Left renal cortex interstitium (tissue), 4 donors: ENCODE measurements around the gene SYNDIG1. TPM values are rescaled to one million over a fixed set of nuclear protein-coding genes. Genes with fewer than 3 reads are reported as not detected.

Experiments used
- DNase-seq, 4 donors: peaks; one replicate each; pipeline ENCODE4 v3.0.0-alpha.2; 2013; ENCODE audit warnings: low read depth in 4 of 4, low spot score in 2 of 4, missing footprints in 1 of 4
- polyA plus RNA-seq, 4 donors: library from polyadenylated mRNA; unstranded; fragments of 120-200 nt; gene quantifications; one replicate each; pipeline ENCODE4 v1.2.1, GENCODE V29; 2013; ENCODE audit not compliant: insufficient read length in 4 of 4

SYNDIG1 gene
- polyA plus RNA-seq, 4 donors: 7.8 to 9.9 (median 8.9) TPM

DNA sequence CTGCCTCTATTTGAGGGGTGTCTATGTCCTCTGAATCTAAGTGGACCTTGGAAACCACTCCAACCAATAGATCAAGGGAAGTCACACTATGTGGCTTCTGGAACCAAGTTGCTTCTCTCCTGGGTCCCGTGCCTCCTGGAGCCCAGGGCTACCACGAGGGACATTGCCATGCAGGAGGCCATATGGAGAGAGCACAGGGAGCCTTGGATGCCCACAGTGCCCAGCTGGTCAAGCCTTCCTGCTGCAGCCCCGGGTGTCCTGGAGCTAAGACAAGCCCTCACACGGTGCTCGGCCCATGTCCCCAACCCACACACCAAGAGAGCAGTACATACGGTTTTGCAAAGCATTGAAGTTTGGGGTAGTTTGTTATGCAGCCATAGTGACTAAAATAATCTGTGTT is 231.6 kb downstream of the SYNDIG1 start:
- no peak for DNase-seq

DNA sequence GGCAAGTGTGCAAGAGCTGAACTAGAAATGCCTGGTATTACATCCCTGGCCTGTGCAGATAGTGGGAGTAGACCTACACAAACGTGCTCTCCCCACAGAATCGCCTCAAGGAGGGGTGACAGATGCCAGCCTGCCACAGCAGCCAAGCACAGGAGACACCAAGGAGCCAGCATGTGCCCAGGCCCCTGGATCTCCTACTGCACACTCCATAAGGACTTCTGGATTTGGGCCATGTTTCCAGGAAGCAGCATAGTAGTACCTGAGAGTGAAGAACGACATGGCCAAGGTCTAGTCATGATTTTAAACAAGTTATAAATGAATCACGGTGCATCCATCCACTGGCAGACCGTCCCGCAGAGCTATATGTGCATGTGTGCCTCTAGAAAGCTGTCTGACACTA is 232.2 kb downstream of the SYNDIG1 start:
- DNase-seq: no peak

- no peak for DNase-seq
Observed at GRCh38 chr20:24702501-24703283, 233.3 kb downstream of the SYNDIG1 start.

DNA sequence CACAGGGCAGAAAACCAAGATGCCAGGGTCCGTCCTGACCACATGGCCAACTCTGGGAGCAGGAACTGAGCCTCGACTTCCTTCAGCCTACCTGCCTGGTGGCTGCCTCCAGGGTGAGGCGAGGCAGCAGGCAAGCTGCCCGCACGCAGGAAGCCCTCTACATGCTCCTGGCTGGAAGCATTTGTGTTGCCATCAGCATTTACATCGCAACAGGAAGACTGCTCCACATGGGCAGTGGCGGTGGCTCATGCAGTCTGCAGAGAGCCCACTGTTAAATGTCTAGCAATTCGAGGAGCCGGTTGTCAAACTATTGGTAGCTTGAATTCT is 233.8 kb downstream of the SYNDIG1 start:
- no peak for DNase-seq

DNA sequence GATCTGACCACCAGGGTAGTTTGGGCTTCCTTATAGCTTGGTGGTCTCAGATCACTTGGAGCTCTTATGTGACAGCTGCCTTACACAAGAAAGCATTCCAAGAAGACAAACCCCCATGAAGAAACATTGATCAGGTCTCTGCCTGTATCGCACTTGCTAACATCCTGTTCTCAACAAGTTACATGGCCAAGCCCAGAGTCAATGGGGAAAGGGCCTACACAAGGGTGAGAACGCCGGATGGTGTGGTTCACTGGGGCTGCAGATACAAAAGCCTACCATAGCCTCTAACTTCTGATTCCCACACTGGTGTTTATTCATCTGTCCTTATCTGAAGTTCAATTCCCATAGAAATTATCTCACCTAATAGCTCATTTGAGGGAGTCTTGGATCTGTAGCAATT is 235.5 kb downstream of the SYNDIG1 start:
- DNase-seq: no peak

- DNase-seq: no peak
Observed at GRCh38 chr20:24705486-24705885, 236.1 kb downstream of the SYNDIG1 start.

DNA sequence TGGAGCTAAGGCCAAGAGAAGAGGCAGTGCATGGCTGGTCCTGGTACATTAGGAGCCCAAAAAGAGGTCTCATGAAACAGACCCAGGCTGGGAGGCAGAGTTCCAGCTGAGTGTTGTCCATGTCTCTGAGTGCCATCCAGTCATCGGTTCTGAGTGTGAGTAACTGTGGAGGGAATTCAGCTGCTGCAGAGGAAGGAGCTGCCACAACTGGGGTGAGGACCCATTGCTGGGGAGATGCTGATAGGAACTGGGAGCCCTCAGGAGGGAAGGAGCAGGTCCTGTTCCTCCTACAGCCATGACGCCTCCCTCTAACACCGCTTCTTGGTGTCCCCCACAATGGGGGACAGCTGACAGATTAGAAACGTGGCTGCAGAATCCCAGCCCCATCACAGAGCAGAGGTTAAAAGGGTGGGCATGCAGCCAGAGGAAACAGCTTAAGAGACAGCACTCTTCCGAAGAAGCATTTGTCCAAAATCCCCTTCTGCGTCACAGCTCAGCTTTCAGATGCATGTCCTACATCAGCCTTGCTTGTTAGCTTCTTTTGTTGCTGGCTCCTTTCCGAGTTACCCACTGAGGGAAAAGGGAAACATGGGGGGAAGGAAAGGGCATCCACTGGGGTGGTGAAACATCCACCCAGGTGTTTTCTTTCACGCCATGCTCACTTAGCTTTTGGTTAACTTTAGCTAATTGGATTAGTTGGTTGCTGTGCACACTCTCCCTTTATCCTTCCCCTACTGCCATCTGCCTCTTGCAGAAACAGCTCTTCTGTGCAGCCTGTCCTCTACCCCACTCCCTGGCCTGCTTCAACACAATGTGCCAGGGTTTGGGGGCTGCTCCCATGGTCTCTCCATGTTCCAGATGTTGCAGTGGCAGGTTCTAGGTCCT is 239.2 kb downstream of the SYNDIG1 start:
- DNase-seq: no peak
